Right lobe of liver (tissue), 4 donors: Measurements from ENCODE around the gene SFT2D3.

ENCODE experiments used
- POLR2A ChIP-seq: fragments of 450-650 bp; IDR thresholded peaks from one replicate; pipeline ENCODE4 v1.6.1; 2017; ENCODE audit warnings: antibody characterized with exemption, mild to moderate bottlenecking
- TF ChIP-seq, protein P1 (sequence below), 4 donors: fragments of 200-600 bp in 3 of 4; fragments of 450-650 bp in 1 of 4; IDR thresholded peaks; one replicate each; pipeline versions ENCODE4 v1.5.1 to v1.8.0; 2016 to 2022; ENCODE audit warnings: antibody characterized with exemption in 4 of 4, mild to moderate bottlenecking in 2 of 4
- donor health status: DM: no; HTN: no; CAD: no.
- donor health status: DM: no; HTN: no; CAD: no.
- donor health status: DM: no; HTN: yes; CAD: no.

DNA sequence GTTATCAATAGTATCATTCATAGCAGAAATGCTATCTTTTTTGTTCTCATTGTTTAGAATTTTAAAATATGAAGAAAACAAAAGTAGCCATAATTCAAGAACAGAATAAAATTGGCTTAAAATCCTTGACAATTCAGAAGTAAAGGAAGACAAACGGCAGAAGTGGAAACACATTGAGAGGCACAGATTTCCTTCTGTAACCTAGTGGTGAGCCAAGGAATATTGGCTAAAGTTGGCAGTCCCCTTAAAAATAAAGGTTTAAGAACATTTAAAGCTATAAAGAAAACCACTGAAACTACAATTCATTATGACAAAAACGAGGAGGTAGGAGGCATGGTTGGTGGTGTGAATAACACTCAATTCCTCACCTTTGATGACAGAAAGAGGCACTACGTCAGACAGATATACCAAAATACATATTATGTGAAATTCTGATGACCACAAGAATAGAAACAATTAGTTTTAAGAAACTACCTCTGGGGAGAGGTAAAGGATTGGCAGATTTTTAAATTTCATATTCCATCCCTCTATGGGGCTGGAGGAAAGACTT lies 42.3 kb downstream of the SFT2D3 start:
- TF ChIP-seq, protein P1, sequence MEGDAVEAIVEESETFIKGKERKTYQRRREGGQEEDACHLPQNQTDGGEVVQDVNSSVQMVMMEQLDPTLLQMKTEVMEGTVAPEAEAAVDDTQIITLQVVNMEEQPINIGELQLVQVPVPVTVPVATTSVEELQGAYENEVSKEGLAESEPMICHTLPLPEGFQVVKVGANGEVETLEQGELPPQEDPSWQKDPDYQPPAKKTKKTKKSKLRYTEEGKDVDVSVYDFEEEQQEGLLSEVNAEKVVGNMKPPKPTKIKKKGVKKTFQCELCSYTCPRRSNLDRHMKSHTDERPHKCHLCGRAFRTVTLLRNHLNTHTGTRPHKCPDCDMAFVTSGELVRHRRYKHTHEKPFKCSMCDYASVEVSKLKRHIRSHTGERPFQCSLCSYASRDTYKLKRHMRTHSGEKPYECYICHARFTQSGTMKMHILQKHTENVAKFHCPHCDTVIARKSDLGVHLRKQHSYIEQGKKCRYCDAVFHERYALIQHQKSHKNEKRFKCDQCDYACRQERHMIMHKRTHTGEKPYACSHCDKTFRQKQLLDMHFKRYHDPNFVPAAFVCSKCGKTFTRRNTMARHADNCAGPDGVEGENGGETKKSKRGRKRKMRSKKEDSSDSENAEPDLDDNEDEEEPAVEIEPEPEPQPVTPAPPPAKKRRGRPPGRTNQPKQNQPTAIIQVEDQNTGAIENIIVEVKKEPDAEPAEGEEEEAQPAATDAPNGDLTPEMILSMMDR (IDR thresholded peaks at IDR 0.05), result peak in 1 of 4 donors; percentile 4
- no peak for TF ChIP-seq POLR2A
